ENCODE results near the gene ACSM2B. TPM values are rescaled to one million over a fixed set of nuclear protein-coding genes. Genes with fewer than 3 reads are reported as not detected.

Gene ACSM2B
- total and polyA plus RNA-seq, 10 of the 15 experiments (the other 5 are each of a cell fraction or from before 2014, with no cell fraction given), result not detected

DNA sequence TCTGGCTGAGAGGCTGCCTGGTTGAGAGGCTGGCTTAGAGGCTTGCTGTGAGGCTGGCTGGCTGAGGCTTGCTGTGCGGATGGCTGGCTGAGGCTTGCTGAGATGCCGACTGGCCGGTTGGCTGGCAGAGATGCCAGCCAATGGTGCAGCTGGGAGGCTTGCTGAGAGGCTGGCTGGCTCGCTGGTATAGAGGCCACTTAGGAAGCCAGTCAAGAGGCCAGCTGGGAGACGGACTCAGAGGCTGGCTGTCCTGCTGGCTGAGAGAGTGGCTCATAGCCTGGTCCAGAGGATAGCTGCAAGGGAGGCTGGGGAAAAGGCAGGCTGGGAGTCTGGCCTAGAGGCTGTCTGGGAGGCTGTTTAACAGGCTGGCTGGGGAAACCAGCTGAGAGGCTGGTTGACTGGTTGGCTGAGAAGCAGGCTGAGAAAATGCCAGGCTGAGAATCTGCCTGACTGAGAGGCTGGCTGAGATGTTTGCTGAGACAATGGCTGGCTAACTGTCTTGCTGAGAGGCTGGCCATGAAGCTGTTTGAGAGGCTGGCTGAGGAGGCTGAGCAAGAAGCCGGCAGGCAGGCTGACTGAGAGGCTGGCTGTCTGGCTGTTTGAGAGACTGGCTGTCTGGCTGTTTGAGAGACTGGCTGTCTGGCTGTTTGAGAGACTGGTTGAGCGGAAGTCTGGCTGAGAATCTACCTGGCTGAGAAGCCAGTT, 37.5 kb upstream of the ACSM2B start:
- ATAC-seq (no peak), DNase-seq (ENCODE audit: low read depth, low spot score) (no peak), FAIRE-seq (no peak)
- Histone ChIP-seq H2AFZ (ENCODE audit: control insufficient read depth, low read depth, low read length) (no peak overlapping the region), H3K27ac (ENCODE audit: control insufficient read depth, insufficient read depth) (no peak overlapping the region), H3K4me1 (ENCODE audit: control insufficient read depth, insufficient read depth, low read length) (no peaks in the 10 kb centered on the region), H3K4me3 (no peak overlapping the region), H3K27me3 (replicated peaks in 1 of 2; ENCODE audit: control insufficient read depth in 2 of 2, insufficient read depth in 2 of 2, low read length in 1 of 2) (no peaks in the 10 kb centered on the region; a peak in 1 of 4 replicates), H4K20me1 (ENCODE audit: control insufficient read depth, insufficient read depth) (no peaks in the 10 kb centered on the region), H3K9me3 (replicated peaks; ENCODE audit: control insufficient read depth, insufficient read depth, low read length) (no peaks in the 10 kb centered on the region), H3K36me3 (ENCODE audit: control insufficient read depth in 2 of 2, insufficient read depth in 2 of 2, low read length in 1 of 2) (no peaks in the 10 kb centered on the region), H3K9ac (ENCODE audit: control insufficient read depth, insufficient read depth, low read length) (no peak overlapping the region), H3K79me2 (ENCODE audit: control insufficient read depth, insufficient read depth, low read length) (no peaks in the 10 kb centered on the region), H3K4me2 (ENCODE audit: control insufficient read depth, insufficient read depth) (no peak overlapping the region)
- ChIA-PET CTCF (no interaction called here), RAD21 (ENCODE audit: unreplicated experiment) (no interaction called here), POLR2A (no interaction called here), SMC1A (ENCODE audit: uncharacterized antibody, unreplicated experiment) (no interaction called here)
- in situ Hi-C loops (cut with MboI), result no loop called here
- WGBS (ENCODE audit: insufficient coverage, insufficient replicate concordance, low lambda C conversion rate, missing lambda C conversion rate), result 39% methylated on average over 7 of the region's 7 CpGs
- BruUV-seq (replicated peaks), result no TSS peak
- TF ChIP-seq TCF12 (IDR thresholded peaks at IDR 0.05; ENCODE audit: low read depth, low read length) (no peak), BCL11A (IDR thresholded peaks at IDR 0.05; ENCODE audit: low read depth, low read length) (no peak), STAT3 (IDR thresholded peaks at IDR 0.05; ENCODE audit: low read depth, low read length) (no peak), CREM (IDR thresholded peaks at IDR 0.05; ENCODE audit: low read depth) (no peak), POU2F2 (IDR thresholded peaks at IDR 0.05; ENCODE audit: borderline replicate concordance, low read depth, low read length) (no peak), PAX8 (IDR thresholded peaks at IDR 0.05) (no peak), SMARCA5 (IDR thresholded peaks at IDR 0.05) (no peak), CHD4 (IDR thresholded peaks at IDR 0.05) (no peak), POLR2AphosphoS5 (IDR thresholded peaks at IDR 0.05; ENCODE audit: low read length) (no peak), FOXK2 (IDR thresholded peaks at IDR 0.05) (no peak), JUNB (IDR thresholded peaks at IDR 0.05) (no peak)
- TF ChIP-seq, protein P1, sequence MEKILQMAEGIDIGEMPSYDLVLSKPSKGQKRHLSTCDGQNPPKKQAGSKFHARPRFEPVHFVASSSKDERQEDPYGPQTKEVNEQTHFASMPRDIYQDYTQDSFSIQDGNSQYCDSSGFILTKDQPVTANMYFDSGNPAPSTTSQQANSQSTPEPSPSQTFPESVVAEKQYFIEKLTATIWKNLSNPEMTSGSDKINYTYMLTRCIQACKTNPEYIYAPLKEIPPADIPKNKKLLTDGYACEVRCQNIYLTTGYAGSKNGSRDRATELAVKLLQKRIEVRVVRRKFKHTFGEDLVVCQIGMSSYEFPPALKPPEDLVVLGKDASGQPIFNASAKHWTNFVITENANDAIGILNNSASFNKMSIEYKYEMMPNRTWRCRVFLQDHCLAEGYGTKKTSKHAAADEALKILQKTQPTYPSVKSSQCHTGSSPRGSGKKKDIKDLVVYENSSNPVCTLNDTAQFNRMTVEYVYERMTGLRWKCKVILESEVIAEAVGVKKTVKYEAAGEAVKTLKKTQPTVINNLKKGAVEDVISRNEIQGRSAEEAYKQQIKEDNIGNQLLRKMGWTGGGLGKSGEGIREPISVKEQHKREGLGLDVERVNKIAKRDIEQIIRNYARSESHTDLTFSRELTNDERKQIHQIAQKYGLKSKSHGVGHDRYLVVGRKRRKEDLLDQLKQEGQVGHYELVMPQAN (conservative IDR thresholded peaks at IDR 0.05), result no peak
- TF ChIP-seq, protein P2, sequence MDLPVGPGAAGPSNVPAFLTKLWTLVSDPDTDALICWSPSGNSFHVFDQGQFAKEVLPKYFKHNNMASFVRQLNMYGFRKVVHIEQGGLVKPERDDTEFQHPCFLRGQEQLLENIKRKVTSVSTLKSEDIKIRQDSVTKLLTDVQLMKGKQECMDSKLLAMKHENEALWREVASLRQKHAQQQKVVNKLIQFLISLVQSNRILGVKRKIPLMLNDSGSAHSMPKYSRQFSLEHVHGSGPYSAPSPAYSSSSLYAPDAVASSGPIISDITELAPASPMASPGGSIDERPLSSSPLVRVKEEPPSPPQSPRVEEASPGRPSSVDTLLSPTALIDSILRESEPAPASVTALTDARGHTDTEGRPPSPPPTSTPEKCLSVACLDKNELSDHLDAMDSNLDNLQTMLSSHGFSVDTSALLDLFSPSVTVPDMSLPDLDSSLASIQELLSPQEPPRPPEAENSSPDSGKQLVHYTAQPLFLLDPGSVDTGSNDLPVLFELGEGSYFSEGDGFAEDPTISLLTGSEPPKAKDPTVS (IDR thresholded peaks at IDR 0.05; ENCODE audit: low read depth, low read length), result no peak
- intact Hi-C loops (cut with micrococcal nuclease; ENCODE audit: unreplicated experiment), result no loop called here

Data from GM12878 (cell line).